Breast epithelium (tissue), 3 donors: Measurements from ENCODE around the gene BRPF3.

Source experiments
- POLR2A ChIP-seq: fragments of 450-650 bp; IDR thresholded peaks from one replicate; pipeline ENCODE4 v1.6.1; 2016; ENCODE audit warnings: antibody characterized with exemption, mild to moderate bottlenecking, moderate library complexity
- POLR2AphosphoS5 ChIP-seq, 3 donors: sonication (generic); formaldehyde crosslinking; IDR thresholded peaks; one replicate each; pipeline ENCODE4 v1.6.1; 2017; ENCODE audit warnings: antibody characterized with exemption in 3 of 3
- TF ChIP-seq, protein P1 (sequence below), 3 donors: fragments of 450-650 bp; IDR thresholded peaks; one replicate each; pipeline ENCODE4 v1.5.1; 2016 to 2017; ENCODE audit warnings: antibody characterized with exemption in 3 of 3, mild to moderate bottlenecking in 3 of 3, moderate library complexity in 3 of 3

DNA sequence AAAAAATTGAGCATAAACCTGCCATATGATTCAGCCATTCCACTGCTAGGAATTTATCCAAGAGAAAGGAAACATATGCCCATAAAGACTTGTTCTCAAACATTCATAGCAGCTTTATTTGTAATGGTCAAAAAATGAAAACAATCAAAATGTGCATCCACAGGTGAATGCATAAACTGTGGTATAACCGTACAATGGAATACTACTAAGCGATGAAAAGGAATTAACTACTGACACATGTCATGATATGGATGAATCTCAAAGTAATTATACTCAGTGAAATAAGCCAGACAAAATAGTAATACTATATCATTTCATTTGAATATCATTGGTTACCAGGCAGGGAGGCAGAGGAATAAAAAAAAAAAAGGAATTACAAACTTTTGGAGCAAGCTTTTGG lies 25.8 kb upstream of the BRPF3 start:
- TF ChIP-seq, protein P1, sequence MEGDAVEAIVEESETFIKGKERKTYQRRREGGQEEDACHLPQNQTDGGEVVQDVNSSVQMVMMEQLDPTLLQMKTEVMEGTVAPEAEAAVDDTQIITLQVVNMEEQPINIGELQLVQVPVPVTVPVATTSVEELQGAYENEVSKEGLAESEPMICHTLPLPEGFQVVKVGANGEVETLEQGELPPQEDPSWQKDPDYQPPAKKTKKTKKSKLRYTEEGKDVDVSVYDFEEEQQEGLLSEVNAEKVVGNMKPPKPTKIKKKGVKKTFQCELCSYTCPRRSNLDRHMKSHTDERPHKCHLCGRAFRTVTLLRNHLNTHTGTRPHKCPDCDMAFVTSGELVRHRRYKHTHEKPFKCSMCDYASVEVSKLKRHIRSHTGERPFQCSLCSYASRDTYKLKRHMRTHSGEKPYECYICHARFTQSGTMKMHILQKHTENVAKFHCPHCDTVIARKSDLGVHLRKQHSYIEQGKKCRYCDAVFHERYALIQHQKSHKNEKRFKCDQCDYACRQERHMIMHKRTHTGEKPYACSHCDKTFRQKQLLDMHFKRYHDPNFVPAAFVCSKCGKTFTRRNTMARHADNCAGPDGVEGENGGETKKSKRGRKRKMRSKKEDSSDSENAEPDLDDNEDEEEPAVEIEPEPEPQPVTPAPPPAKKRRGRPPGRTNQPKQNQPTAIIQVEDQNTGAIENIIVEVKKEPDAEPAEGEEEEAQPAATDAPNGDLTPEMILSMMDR (IDR thresholded peaks at IDR 0.05): no peak
- TF ChIP-seq POLR2AphosphoS5 (IDR thresholded peaks at IDR 0.05) (no peak), POLR2A (no peak)
